Neural cell (in vitro differentiated cells): ENCODE measurements around the gene RNF213. TPM values are rescaled to one million over a fixed set of nuclear protein-coding genes. Genes with fewer than 3 reads are reported as not detected.
"Not testable (repeated sequence)": the region's sequence is repeated elsewhere in the genome, so short reads cannot be mapped to it uniquely, and the experiment has no call there.

Experiments
- H2AFZ ChIP-seq: fragments of 200-600, 300-800 bp; sonication (generic), shearing (Covaris generic); 2 replicates; pipeline ENCODE4 v1.6.0; 2014; ENCODE audit warnings: low read depth, mild to moderate bottlenecking, antibody characterized with exemption, low read length, moderate library complexity
- H3F3A ChIP-seq: fragments of 200-600 bp; shearing (Covaris generic); 2 replicates; pipeline ENCODE4 v1.6.1; 2016; ENCODE audit warnings: mild to moderate bottlenecking, moderate library complexity, mixed read lengths, antibody characterized with exemption, low read length; ENCODE audit not compliant: insufficient read depth, poor library complexity, severe bottlenecking
- H3K27ac ChIP-seq: fragments of 200-600, 300-800 bp; sonication (generic), shearing (Covaris generic); 2 replicates; pipeline ENCODE4 v1.5.1; 2014; ENCODE audit warnings: mild to moderate bottlenecking, low read length, moderate library complexity
- H3K27me3 ChIP-seq: fragments of 300-800, 200-600 bp; sonication (generic), shearing (Covaris generic); 2 replicates; pipeline ENCODE4 v1.6.0; 2014; ENCODE audit warnings: mild to moderate bottlenecking, low read depth, low read length, moderate library complexity; ENCODE audit not compliant: insufficient read depth
- H3K36me3 ChIP-seq: fragments of 300-800, 200-600 bp; sonication (generic), shearing (Covaris generic); 2 replicates; pipeline ENCODE4 v1.5.1; 2014; ENCODE audit warnings: mild to moderate bottlenecking, antibody characterized with exemption, low read length, moderate library complexity; ENCODE audit not compliant: insufficient read depth
- H3K4me2 ChIP-seq: fragments of 300-800, 200-600 bp; sonication (generic), shearing (Covaris generic); 2 replicates; pipeline ENCODE4 v1.6.0; 2014; ENCODE audit warnings: mild to moderate bottlenecking, low read length
- H3K4me3 ChIP-seq: fragments of 300-800, 200-600 bp; sonication (generic), shearing (Covaris generic); 2 replicates; pipeline ENCODE4 v1.5.1; 2014; ENCODE audit warnings: mild to moderate bottlenecking, low read length, moderate library complexity
- H3K79me2 ChIP-seq: fragments of 200-600 bp; shearing (Covaris generic); replicated peaks from 2 replicates; pipeline ENCODE4 v1.6.0; 2014; ENCODE audit warnings: mild to moderate bottlenecking, low read length, moderate library complexity; ENCODE audit not compliant: insufficient read depth
- H3K9ac ChIP-seq: fragments of 300-800, 200-600 bp; sonication (generic), shearing (Covaris generic); 2 replicates; pipeline ENCODE4 v1.6.1; 2016; ENCODE audit warnings: mild to moderate bottlenecking, low read length, mixed read lengths
- H3K9me2 ChIP-seq: fragments of 200-600 bp; shearing (Covaris generic); 2 replicates; pipeline ENCODE4 v1.6.1; 2016; ENCODE audit warnings: mild to moderate bottlenecking, low read length, mixed read lengths; ENCODE audit not compliant: insufficient read depth
- H3K9me3 ChIP-seq: fragments of 200-600, 300-800 bp; sonication (generic), shearing (Covaris generic); 2 replicates; pipeline ENCODE4 v1.6.1; 2016; ENCODE audit warnings: mild to moderate bottlenecking, mixed run types, low read length, moderate library complexity, mixed read lengths
- H4K20me1 ChIP-seq: fragments of 200-600 bp; shearing (Covaris generic); 2 replicates; pipeline ENCODE4 v1.6.1; 2016; ENCODE audit warnings: mild to moderate bottlenecking, mixed run types; ENCODE audit not compliant: insufficient read depth
- EP300 ChIP-seq: fragments of 450-650 bp; conservative IDR thresholded peaks from 2 replicates; pipeline ENCODE4 v1.6.1; 2014; ENCODE audit warnings: antibody characterized with exemption, mild to moderate bottlenecking, moderate library complexity; ENCODE audit not compliant: poor library complexity, severe bottlenecking
- EZH2 ChIP-seq: fragments of 200-600, 300-800 bp; shearing (Covaris generic), sonication (generic); IDR thresholded peaks from 2 replicates; pipeline ENCODE4 v1.6.1; 2014; ENCODE audit warnings: antibody characterized with exemption, low read length, borderline replicate concordance, mild to moderate bottlenecking; ENCODE audit not compliant: insufficient read depth, poor library complexity, severe bottlenecking
- MXI1 ChIP-seq: fragments of 450-650 bp; conservative IDR thresholded peaks from 2 replicates; pipeline ENCODE4 v1.6.1; 2014; ENCODE audit warnings: antibody characterized with exemption, mild to moderate bottlenecking; ENCODE audit not compliant: poor library complexity, severe bottlenecking
- POLR2AphosphoS5 ChIP-seq: IDR thresholded peaks from 2 replicates; pipeline ENCODE4 v1.6.1; 2012
- RAD21 ChIP-seq: fragments of 450-650 bp; conservative IDR thresholded peaks from 2 replicates; pipeline ENCODE4 v1.6.1; 2014; ENCODE audit warnings: antibody characterized with exemption, mild to moderate bottlenecking, moderate library complexity
- SMC3 ChIP-seq: fragments of 450-650 bp; conservative IDR thresholded peaks from 2 replicates; pipeline ENCODE4 v1.6.1; 2014; ENCODE audit warnings: antibody characterized with exemption, mild to moderate bottlenecking, moderate library complexity; ENCODE audit not compliant: poor library complexity
- TAF1 ChIP-seq: IDR thresholded peaks from 2 replicates; pipeline ENCODE4 v1.6.1; 2012; ENCODE audit warnings: low read depth
- polyA plus RNA-seq: library from polyadenylated mRNA; depleted of rRNA; stranded (reverse); fragments of >200 nt; gene quantifications from 2 replicates; pipeline ENCODE4 v1.2.3, GENCODE V29; 2014
- TF ChIP-seq, protein P1 (sequence below): IDR thresholded peaks from 2 replicates; pipeline ENCODE4 v1.6.1; 2012; ENCODE audit warnings: borderline replicate concordance
- TF ChIP-seq, protein P2 (sequence below): fragments of 450-650 bp; IDR thresholded peaks from 2 replicates; pipeline ENCODE4 v1.5.1; 2014; ENCODE audit warnings: antibody characterized with exemption, mild to moderate bottlenecking, moderate library complexity; ENCODE audit not compliant: poor library complexity, severe bottlenecking

Gene RNF213
- polyA plus RNA-seq, 1 donor from 2014 or later = 1.5 TPM

DNA sequence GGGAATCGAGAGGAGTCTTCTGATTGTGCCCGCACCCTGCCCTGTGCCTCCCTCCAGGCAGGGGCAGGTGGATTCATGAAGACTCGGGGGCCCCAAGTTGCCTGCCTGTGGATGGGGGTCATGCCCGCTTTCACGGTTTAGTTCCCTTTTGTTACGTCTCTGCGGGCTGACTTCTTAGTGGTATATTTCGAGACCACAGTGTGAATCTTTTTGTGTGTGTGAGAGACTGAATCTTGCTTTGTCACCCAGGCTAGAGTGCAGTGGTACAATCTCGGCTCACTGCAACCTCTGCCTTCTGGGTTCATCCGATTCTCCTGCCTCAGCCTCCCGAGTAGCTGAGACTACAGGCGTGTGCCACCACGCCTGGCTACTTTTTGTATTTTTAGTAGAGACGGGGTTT is 18.1 kb upstream of the RNF213 start:
- H3K79me2 ChIP-seq = no peaks in the 10 kb centered on the region
- TF ChIP-seq TAF1 (no peak), SMC3 (no peak), EP300 (no peak), POLR2AphosphoS5 (no peak), EZH2 (no peak), MXI1 (no peak), RAD21 (no peak)
- TF ChIP-seq, protein P1, sequence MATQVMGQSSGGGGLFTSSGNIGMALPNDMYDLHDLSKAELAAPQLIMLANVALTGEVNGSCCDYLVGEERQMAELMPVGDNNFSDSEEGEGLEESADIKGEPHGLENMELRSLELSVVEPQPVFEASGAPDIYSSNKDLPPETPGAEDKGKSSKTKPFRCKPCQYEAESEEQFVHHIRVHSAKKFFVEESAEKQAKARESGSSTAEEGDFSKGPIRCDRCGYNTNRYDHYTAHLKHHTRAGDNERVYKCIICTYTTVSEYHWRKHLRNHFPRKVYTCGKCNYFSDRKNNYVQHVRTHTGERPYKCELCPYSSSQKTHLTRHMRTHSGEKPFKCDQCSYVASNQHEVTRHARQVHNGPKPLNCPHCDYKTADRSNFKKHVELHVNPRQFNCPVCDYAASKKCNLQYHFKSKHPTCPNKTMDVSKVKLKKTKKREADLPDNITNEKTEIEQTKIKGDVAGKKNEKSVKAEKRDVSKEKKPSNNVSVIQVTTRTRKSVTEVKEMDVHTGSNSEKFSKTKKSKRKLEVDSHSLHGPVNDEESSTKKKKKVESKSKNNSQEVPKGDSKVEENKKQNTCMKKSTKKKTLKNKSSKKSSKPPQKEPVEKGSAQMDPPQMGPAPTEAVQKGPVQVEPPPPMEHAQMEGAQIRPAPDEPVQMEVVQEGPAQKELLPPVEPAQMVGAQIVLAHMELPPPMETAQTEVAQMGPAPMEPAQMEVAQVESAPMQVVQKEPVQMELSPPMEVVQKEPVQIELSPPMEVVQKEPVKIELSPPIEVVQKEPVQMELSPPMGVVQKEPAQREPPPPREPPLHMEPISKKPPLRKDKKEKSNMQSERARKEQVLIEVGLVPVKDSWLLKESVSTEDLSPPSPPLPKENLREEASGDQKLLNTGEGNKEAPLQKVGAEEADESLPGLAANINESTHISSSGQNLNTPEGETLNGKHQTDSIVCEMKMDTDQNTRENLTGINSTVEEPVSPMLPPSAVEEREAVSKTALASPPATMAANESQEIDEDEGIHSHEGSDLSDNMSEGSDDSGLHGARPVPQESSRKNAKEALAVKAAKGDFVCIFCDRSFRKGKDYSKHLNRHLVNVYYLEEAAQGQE = no peak
- TF ChIP-seq, protein P2, sequence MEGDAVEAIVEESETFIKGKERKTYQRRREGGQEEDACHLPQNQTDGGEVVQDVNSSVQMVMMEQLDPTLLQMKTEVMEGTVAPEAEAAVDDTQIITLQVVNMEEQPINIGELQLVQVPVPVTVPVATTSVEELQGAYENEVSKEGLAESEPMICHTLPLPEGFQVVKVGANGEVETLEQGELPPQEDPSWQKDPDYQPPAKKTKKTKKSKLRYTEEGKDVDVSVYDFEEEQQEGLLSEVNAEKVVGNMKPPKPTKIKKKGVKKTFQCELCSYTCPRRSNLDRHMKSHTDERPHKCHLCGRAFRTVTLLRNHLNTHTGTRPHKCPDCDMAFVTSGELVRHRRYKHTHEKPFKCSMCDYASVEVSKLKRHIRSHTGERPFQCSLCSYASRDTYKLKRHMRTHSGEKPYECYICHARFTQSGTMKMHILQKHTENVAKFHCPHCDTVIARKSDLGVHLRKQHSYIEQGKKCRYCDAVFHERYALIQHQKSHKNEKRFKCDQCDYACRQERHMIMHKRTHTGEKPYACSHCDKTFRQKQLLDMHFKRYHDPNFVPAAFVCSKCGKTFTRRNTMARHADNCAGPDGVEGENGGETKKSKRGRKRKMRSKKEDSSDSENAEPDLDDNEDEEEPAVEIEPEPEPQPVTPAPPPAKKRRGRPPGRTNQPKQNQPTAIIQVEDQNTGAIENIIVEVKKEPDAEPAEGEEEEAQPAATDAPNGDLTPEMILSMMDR = no peak
- H3K4me2 ChIP-seq = no peak overlapping the region
- no peaks in the 10 kb centered on the region for H4K20me1 ChIP-seq
- H3K9me2 ChIP-seq = no peaks in the 10 kb centered on the region
- H3K4me3 ChIP-seq = no peak overlapping the region
- no peaks in the 10 kb centered on the region for H3K9me3 ChIP-seq
- no peaks in the 10 kb centered on the region for H3K36me3 ChIP-seq
- H3K27me3 ChIP-seq = no peaks in the 10 kb centered on the region
- no peak overlapping the region for H3K9ac ChIP-seq
- no peaks in the 10 kb centered on the region for H3F3A ChIP-seq
- no peak overlapping the region for H3K27ac ChIP-seq
- H2AFZ ChIP-seq = no peak overlapping the region

DNA sequence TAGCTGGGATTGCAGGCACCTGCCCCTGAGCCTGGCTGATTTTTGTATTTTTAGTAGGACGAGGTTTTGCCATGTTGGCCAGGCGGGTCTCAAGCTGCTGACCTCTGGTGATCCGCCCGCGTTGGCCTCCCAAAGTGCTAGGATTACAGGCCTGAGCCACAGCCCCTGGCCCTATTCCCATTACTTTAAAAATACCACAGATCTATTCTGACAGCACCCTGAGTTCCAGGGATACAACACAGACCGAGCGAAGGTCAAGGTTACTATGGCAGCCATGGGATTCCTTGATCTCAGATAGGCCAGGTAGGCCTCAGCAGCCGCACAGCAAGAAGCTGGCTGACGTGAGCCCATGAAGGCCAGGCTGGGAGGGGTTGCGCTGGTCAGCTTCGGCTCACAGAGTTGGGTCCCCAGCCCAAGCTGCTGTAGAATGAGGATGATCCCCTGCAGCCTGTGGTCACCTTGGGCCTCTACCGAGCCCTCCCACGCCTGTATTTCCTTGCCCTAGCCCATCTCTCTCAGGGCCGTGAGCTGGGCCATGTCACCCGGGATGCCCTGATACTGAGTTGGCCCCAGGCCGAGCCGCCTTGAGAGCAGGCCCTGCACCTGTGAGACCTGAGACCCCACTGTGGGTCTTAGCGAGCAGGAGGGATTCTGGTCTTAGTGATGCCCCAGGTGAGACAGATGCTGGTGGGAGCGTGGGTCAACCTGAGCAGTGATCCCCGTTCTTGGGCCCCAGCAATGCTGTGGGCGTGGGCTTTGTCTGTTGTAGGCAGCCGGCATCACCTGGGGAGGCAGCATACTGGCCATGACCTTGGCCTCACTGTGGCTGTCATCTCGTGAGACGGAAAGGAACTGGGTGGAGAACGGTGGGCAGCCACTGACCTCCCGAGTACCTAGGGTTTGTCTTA is 16.9 kb upstream of the RNF213 start:
- H4K20me1 ChIP-seq = no peaks in the 10 kb centered on the region
- no peak for TF ChIP-seq RAD21
- no peak for TF ChIP-seq EZH2
- no peak overlapping the region for H3K9ac ChIP-seq
- no peaks in the 10 kb centered on the region for H3K27me3 ChIP-seq
- no peaks in the 10 kb centered on the region for H3K9me2 ChIP-seq
- H3K9me3 ChIP-seq = no peaks in the 10 kb centered on the region
- no peaks in the 10 kb centered on the region for H3K79me2 ChIP-seq
- H3F3A ChIP-seq = no peaks in the 10 kb centered on the region
- no peak overlapping the region for H3K27ac ChIP-seq
- H3K4me3 ChIP-seq = no peak overlapping the region
- no peak overlapping the region for H2AFZ ChIP-seq
- H3K4me2 ChIP-seq = no peak overlapping the region
- H3K36me3 ChIP-seq = no peaks in the 10 kb centered on the region

DNA sequence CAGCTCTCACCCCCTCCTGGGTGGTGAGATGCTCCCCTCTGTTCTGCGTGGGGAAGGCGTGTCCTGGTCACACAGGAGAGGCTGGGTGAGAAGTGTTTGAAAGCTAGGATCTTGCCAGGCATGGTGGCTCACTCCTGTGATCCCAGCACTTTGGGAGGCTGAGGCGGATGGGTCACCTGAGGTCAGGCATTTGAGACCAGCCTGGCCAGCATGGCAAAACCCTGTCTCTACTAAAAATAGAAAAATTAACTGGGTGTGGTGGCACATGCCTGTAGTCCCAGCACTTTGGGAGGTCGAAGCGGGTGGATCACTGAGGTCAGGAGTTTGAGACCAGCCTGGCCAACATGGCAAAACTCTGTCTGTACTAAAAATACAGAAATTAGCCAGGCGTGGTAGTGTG is 16.2 kb upstream of the RNF213 start:
- H3K4me2 ChIP-seq, H3K9me2 ChIP-seq, H3K36me3 ChIP-seq, H3K9me3 ChIP-seq, H2AFZ ChIP-seq, H3K9ac ChIP-seq, H3K27me3 ChIP-seq, H4K20me1 ChIP-seq, H3K27ac ChIP-seq, H3F3A ChIP-seq, H3K4me3 ChIP-seq, H3K79me2 ChIP-seq: not testable (repeated sequence)
